ENCODE data around the gene RSAD2.

DNA sequence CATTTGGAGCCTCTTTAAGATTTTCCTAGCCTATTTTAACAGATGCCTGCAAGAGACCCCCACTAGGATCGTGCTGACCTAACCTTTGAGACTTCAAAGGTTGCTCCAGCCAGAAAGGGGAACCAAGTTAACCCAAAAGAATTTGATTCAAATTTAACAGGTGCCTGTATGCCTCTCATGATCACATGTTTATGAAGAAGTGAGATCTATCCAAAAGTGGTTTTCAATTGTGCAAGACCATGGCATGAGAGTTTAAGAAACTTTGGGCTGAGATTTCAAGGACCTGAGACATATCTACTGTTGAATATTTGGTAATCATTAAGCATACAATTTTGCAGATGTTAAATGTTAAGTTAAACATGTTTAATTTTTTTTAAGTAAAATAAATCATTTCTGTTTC lies 1.3 kb upstream of the RSAD2 start:
- TF ChIP-seq, protein P1, sequence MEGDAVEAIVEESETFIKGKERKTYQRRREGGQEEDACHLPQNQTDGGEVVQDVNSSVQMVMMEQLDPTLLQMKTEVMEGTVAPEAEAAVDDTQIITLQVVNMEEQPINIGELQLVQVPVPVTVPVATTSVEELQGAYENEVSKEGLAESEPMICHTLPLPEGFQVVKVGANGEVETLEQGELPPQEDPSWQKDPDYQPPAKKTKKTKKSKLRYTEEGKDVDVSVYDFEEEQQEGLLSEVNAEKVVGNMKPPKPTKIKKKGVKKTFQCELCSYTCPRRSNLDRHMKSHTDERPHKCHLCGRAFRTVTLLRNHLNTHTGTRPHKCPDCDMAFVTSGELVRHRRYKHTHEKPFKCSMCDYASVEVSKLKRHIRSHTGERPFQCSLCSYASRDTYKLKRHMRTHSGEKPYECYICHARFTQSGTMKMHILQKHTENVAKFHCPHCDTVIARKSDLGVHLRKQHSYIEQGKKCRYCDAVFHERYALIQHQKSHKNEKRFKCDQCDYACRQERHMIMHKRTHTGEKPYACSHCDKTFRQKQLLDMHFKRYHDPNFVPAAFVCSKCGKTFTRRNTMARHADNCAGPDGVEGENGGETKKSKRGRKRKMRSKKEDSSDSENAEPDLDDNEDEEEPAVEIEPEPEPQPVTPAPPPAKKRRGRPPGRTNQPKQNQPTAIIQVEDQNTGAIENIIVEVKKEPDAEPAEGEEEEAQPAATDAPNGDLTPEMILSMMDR (IDR thresholded peaks at IDR 0.05), result no peak
- TF ChIP-seq EZH2 (IDR thresholded peaks at IDR 0.05; ENCODE audit: borderline replicate concordance, insufficient read depth, low read depth, low read length, poor library complexity, severe bottlenecking), result no peak
